Nucleus accumbens (tissue), 56 donors: ENCODE results near the gene RBM7.

Experiments used
- DNase-seq, 56 donors: peaks; one replicate each; lab custom pipeline; 2025; lab: John Stamatoyannopoulos, UW

Gene RBM7

DNA sequence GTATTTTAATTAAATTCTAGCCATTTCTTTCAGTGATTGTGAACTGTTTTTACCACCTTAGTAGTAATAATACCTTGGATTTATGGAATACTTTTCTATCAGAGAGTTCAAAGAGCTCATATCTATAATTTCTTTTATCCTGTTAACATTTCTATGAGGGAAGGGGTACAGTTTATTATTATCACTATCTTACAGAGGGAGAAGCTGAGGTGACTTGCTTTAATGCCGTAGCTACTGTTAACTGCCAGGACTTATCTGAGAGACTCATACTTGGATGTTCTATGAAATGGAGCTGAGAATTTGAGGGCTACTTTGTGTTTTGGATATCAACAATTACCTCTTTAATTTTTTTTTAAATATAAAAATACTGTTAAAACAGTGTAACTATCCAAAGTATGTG, 42.1 kb downstream of the RBM7 start:
- DNase-seq = no peak

DNA sequence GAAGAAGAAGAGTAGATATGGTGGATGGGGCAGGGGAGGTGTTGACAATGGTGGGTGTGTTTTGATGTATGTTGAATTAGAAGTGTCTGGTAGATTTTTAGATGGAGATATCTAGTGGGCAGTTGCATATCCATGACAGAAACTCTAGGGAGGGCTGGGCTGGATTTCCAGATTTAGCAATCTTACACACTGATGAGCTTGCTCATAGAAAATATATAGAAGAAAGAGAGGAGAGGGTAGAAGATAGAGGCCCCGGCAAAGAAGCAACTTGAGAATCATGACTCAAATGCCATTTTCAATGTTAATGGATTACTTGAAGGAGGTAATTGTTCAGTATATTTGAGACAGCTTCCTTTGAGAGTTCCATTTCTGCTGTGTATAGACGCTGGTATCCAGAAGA, 47.0 kb downstream of the RBM7 start:
- no peak for DNase-seq

DNA sequence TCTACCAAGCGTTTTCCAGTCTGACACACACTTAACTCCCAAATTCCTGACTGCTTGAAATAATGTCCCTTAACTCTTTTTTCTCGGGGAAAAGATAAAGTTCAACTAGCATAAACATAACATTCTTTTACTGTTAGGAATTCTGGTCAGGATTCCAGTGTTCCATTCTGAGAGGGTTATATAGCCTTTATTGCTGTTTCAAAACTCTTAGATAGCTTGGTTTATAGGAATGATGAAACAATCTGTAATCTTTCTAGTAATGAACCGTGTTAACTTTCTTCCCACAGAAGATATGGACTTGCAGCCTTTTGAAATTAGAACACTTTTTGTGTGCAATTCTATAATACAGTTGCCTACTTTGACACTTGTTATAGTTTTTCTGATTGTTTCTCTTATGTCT, 47.4 kb downstream of the RBM7 start:
- no peak for DNase-seq

DNA sequence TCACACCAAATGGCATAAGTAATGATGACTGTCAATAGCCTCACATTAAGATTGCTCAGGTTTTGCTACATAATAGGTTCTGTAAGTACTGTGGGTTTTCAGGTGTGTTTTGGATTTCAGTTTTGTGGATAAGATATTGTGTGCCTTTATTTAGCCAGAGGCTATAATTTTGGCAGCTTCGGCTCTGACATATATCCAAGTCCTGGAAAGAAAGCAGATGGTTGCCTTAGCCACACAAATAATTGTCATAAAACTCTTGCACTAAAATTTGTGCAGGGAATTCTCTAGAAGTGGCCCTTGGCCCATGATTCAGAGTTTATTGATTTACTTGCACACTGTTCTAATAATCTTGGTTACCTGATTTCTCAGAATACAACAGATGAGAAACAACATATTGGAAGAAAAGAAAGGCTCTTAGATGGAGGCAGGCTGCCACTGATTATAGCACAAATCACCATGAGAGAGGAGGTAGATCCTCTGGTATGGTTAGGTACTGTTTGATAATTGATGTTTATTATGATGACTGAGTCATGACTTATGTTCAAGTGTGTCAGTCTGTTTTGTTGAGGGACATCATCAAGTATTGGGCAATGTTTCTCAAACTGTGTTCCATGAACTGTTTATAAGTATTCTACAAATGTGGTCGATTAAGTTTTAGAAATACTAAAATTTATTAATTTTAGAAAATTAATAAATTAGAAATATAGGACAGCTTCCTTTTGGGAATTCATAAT, 48.5 kb downstream of the RBM7 start:
- DNase-seq = no peak

DNA sequence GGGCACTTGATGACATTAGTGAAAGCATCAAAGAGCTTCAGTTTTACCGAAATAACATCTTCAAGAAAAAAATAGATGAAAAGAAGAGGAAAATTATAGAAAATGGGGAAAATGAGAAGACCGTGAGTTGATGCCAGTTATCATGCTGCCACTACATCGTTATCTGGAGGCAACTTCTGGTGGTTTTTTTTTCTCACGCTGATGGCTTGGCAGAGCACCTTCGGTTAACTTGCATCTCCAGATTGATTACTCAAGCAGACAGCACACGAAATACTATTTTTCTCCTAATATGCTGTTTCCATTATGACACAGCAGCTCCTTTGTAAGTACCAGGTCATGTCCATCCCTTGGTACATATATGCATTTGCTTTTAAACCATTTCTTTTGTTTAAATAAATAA, 49.4 kb downstream of the RBM7 start:
- no peak for DNase-seq

DNA sequence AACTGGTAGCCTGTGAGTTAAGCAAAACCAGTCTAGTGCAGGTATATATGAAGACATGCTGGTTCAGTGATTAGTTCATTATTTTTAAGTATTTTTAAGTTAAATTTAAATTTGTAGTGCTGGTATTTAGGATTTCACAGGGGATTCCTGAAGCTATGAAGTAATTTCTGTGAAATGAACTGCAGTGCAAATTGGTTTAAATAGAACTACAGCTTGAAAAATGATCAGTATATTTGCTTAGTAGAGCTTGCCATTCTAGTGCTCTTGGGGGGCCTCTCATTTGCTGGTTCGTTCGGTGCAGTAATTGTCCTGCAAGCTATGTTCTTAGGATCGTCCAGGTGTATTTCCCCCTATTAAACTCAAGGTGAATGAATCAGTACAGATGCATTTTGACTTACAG, 51.9 kb downstream of the RBM7 start:
- DNase-seq = no peak
